ENCODE measurements around the gene DUSP5. TPM values are rescaled to one million over a fixed set of nuclear protein-coding genes. Genes with fewer than 3 reads are reported as not detected.

Gene DUSP5
- total and polyA plus RNA-seq, 2 of the 4 experiments (the other 2 are of a cell fraction) = 42.1 to 48.1 TPM

GRCh38 chr10:110498087-110498981 lies 627 bp downstream of the DUSP5 start:
- Histone ChIP-seq H4K20me1 (ENCODE audit: insufficient read depth, low read length) (peaks cover 56% of the 10 kb centered on the region), H2BK15ac (ENCODE audit: low read depth, low read length) (no peak overlapping the region), H3K14ac (replicated peaks; ENCODE audit: low read depth, low read length) (peak overlapping the region; percentile 62; the same call in 1 of the 2 replicates), H4K91ac (ENCODE audit: insufficient read depth, low read depth, low read length) (peak overlapping the region; percentile 9; the same call in 1 of the 2 replicates), H4K5ac (ENCODE audit: low read depth, low read length) (no peak overlapping the region), H4K8ac (ENCODE audit: low read depth in 2 of 2, low read length in 2 of 2) (peak overlapping the region in 1 of 2 experiments; percentile 32; a peak in 1 of 4 replicates), H3K4ac (ENCODE audit: low read depth, low read length) (peak overlapping the region; percentile 52), H3K18ac (ENCODE audit: low read depth, low read length) (peak overlapping the region; percentile 1; the same call in 1 of the 2 replicates), H3K9me3 (ENCODE audit: control insufficient read depth, insufficient read depth, low read length) (no peaks in the 10 kb centered on the region), H3K4me3 (ENCODE audit: insufficient read depth, low read depth, low read length) (peak overlapping the region; percentile 90), H2AK5ac (ENCODE audit: low read depth, low read length) (peak overlapping the region; percentile 40; the same call in 1 of the 2 replicates), H2BK5ac (ENCODE audit: low read depth, low read length, poor library complexity, severe bottlenecking) (peak overlapping the region; percentile 58), H3K36me3 (ENCODE audit: control insufficient read depth, insufficient read depth, low read length) (peaks cover 5% of the 10 kb centered on the region; the same call in 1 of the 2 replicates), H3K4me2 (ENCODE audit: low read depth, low read length) (peak overlapping the region; percentile 100), H2AK9ac (replicated peaks; ENCODE audit: low read depth, low read length, poor library complexity) (peak overlapping the region; percentile 93), H3K27me3 (ENCODE audit: control insufficient read depth, insufficient read depth, low read length) (no peaks in the 10 kb centered on the region), H3K27ac (ENCODE audit: insufficient read depth, low read length) (peak overlapping the region; percentile 73), H3K4me1 (ENCODE audit: control insufficient read depth, insufficient read depth, low read length) (peaks cover 26% of the 10 kb centered on the region), H3K9me1 (ENCODE audit: insufficient read depth, low read length) (peaks cover 22% of the 10 kb centered on the region), H2BK120ac (ENCODE audit: low read depth, low read length) (peak overlapping the region; percentile 45), H3K79me1 (ENCODE audit: low read depth in 1 of 2, low read length in 2 of 2) (peaks cover 17 to 71% of the 10 kb centered on the region in 2 experiments), H3K23ac (ENCODE audit: low read depth, low read length) (peak overlapping the region; percentile 85), H3K9ac (ENCODE audit: low read depth, low read length) (peak overlapping the region; percentile 72), H2BK20ac (ENCODE audit: low read depth, low read length) (no peak overlapping the region), H3K56ac (ENCODE audit: extremely low read depth, insufficient read depth, low read length) (peak overlapping the region; percentile 1; the same call in 1 of the 2 replicates), H2AFZ (replicated peaks; ENCODE audit: low read length, poor library complexity) (peak overlapping the region; percentile 87)
- ATAC-seq (ENCODE audit: low read depth) = peak; percentile 5
- intact Hi-C loops (cut with micrococcal nuclease) = no loop called here
- 1% methylated on average over 27 of the region's 107 CpGs; no CpG with 5 or more reads in 1 of the 2 experiments for WGBS, 2 experiments (ENCODE audit: extremely low coverage in 2 of 2, insufficient read length in 1 of 2)
- ChIA-PET POLR2A (ENCODE audit: unreplicated experiment) (interaction anchor here (0.6 to 0.7 kb wide), 4 partner anchors 90 to 144 kb away, joined by 3 to 10 read pairs (median 7); no protein-coding TSS in a partner anchor), CTCF (interaction anchor here (1.1 to 1.6 kb wide), 2 partner anchors 144 to 146 kb away, joined by 4 to 8 read pairs; no protein-coding TSS in a partner anchor)
- dilution Hi-C loops (cut with HindIII; ENCODE audit: low sequenced_read_pairs, unreplicated experiment) = no loop called here
- BruUV-seq (replicated peaks) = no TSS peak
- TF ChIP-seq CHD1 (IDR thresholded peaks at IDR 0.05; ENCODE audit: low read depth, low read length) (peak; percentile 79), BHLHE40 (IDR thresholded peaks at IDR 0.05; ENCODE audit: low read depth, low read length) (peak; percentile 40; the same call in 1 of the 2 replicates), MAZ (IDR thresholded peaks at IDR 0.05; ENCODE audit: borderline replicate concordance, low read depth, low read length) (peak; percentile 26; the same call in 1 of the 2 replicates), POLR2A (IDR thresholded peaks at IDR 0.05; ENCODE audit: low read depth, low read length) (0 out of 2 replicates have a peak, but pooled peaks have one; percentile 21), SMC3 (IDR thresholded peaks at IDR 0.05; ENCODE audit: low read depth, low read length) (no peak)
- in situ Hi-C loops (cut with MboI; ENCODE audit: low sequenced_read_pairs) = no loop called here
- DNase-seq = peak; percentile 48
